HG02970 (cell line): Measurements from ENCODE around the gene COL4A3.
"Not testable (repeated sequence)": the region's sequence is repeated elsewhere in the genome, so short reads cannot be mapped to it uniquely, and the experiment has no call there.

Experiments
- ATAC-seq: cut with Tn5 transposase; IDR thresholded peaks from one replicate; pipeline ENCODE4 v1.9.1; 2021; ENCODE audit warnings: mild to moderate bottlenecking, moderate library complexity, moderate number of reproducible peaks; ENCODE audit not compliant: unreplicated experiment, low FRiP score

Gene COL4A3

DNA sequence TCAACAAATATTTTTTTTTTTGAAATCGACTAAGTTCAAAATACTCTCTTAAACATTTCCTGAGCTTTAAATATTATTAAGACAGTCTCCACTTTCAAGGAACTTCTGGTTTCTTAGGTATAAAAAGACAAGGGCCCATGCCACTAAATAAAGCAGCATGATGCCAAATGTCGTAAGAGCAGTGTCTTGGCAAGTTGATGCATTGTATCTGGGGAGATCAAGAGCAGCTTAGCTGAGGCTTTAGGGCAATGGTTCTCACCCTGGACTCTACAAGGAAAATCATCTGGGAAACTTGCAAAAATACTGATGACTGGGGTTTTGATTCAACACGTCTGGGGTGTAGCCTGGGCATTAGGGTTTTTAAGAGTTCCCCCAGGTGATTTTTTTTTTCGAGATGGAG lies 41.3 kb downstream of the COL4A3 start:
- no peak for ATAC-seq

DNA sequence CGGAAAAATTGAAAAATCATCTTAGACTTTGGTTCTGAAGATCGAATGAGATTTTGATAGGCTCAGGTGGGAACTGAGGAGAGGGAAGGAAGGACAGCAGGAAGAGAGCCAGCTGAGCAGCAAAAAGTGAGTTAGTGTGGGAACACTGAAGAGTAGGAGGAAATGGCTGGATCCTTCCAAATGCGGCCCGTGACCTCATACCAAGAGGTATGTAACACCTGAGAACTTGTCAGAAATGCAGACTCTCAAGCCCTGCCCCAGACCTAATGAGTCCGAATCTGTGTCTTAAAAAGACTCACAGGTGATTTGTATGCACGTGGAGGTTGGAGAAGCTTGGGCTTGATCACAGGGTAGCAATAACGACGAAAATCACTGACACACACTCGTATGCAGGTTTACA lies 42.0 kb downstream of the COL4A3 start:
- ATAC-seq = no peak

DNA sequence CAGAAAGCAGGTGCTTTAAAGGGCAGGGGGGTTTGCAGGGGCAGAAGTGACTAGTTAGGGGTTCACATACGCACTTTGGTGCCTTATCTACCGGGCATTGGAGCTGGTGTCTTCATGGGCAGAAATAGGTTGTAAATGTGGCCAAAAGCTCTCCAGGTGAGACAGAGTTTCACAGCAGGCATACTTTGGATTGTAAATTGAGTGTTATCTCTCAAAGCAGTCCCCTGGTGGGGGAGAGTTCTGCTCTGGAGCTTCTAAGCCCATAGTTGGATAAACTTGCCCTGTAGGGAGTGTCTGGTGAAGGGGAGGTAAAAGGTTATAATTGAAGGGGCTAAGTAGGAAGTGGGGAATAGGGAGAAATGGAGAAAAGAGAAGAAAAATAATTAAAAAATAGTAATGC lies 43.1 kb downstream of the COL4A3 start:
- no peak for ATAC-seq

DNA sequence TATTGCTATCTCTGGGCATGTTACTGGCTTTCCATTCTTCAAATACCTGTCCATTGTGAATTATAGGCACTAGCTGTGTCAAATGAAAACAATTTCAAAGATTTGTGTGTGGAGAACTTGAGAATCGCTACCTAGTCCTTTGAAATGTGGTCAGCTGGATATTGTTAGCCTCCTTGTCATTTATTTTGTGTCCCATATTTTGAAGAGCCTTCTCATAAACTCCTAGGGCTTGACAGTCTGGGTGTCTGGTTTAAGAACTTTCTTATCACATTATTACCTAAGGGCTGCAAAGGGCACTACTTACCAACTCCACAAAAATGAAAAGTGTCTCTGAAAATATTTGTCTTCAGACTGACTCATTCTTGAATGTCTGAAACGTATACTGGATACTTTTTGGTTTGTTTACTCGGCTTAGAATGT lies 50.2 kb downstream of the COL4A3 start:
- no peak for ATAC-seq

DNA sequence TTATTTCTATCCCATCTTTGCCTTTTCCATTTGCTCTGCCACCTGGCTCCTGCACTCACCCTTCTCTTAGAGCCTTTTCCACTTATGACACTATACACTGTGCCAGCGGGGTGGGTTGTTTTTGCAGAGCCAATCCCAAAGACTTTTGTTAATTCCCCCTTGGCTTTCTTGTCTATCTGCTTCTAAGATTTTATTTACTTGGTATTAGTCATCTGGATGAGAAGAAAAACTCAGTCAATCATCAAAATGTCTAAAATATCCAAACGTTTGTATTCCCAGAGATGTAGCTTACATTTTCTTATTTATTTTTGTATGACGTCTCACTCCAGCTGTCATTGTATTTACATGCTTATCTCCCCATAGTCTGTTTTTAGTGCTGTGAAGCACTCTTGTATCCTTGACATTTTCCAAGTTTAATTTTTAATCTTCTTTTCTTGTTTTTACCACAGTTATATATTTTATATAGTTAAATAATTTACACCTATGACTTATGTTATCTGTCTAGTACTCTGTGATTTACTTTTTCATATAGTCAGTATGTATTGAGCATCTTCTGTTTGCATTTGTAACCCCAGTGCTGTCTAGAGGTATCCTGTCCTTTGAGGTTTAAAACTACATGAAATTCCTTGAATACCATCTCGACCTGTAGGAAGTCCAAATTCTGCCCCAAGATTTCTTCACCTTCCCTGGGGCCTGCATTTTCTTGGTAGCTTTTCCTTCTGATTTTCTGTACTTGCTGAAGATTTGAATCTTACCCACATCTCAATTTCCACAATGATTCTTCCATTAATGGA lies 55.1 kb downstream of the COL4A3 start:
- ATAC-seq = no peak

GRCh38 chr2:227221120-227221519 lies 56.7 kb downstream of the COL4A3 start:
- no peak for ATAC-seq

- no peak for ATAC-seq
Measured at GRCh38 chr2:227222292-227222691, 57.9 kb downstream of the COL4A3 start.

DNA sequence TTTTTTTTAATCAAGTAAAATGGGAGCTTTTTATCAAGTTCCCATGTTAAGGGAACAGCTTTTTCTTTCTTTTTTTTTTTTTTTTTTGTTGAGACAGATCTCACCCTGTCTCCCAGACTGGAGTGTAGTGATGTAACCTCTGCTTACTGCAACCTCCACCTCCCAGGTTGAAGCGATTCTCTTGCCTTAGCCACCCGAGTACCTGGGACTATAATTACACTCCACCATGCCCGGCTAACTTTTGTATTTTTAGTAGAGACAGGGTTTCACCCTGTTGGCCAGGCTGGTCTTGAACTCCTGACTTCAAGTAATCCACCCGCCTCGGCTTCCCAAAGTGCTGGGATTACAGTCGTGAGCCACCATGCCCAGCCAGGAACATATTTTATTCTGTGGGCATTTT lies 61.2 kb downstream of the COL4A3 start:
- ATAC-seq = not testable (repeated sequence)

- ATAC-seq = no peak
Measured at GRCh38 chr2:227228061-227228667, 63.7 kb downstream of the COL4A3 start.

GRCh38 chr2:227230151-227230550 lies 65.7 kb downstream of the COL4A3 start:
- no peak for ATAC-seq

DNA sequence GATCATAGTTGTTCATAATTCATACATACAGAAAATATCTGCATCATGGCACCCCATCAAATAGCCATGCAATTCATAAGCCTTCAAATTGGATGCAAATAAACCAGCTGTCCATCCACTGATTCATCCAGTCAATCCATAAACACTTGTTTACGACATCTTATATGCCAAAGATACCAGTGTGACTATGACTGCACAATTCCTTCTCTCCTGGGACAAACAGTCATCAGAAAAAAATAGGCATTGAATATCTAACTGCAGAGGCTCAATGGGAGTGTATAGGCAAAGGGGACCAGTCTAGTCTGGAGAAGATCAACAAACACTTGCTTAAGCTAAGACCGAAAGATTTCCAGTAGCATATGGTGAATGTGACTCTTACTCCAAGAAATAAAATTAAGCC lies 70.0 kb downstream of the COL4A3 start:
- no peak for ATAC-seq

DNA sequence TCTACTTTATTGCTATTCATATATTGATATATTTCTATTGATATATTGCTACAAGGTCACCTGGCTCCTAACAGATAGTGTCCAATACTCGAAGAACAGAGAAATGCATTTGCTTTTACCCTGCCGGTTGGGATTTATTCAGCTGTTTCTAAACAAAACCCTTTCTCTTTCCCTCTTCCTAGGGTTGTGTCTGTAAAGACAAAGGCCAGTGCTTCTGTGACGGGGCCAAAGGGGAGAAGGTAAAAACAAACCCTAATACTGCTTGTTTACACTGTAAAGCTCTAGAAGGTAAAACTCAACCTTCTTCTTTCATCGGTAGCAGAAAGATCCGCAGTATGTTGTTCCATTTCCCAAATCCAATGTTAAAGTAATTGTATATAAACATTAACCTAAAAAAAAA lies 73.4 kb downstream of the COL4A3 start:
- ATAC-seq = no peak

DNA sequence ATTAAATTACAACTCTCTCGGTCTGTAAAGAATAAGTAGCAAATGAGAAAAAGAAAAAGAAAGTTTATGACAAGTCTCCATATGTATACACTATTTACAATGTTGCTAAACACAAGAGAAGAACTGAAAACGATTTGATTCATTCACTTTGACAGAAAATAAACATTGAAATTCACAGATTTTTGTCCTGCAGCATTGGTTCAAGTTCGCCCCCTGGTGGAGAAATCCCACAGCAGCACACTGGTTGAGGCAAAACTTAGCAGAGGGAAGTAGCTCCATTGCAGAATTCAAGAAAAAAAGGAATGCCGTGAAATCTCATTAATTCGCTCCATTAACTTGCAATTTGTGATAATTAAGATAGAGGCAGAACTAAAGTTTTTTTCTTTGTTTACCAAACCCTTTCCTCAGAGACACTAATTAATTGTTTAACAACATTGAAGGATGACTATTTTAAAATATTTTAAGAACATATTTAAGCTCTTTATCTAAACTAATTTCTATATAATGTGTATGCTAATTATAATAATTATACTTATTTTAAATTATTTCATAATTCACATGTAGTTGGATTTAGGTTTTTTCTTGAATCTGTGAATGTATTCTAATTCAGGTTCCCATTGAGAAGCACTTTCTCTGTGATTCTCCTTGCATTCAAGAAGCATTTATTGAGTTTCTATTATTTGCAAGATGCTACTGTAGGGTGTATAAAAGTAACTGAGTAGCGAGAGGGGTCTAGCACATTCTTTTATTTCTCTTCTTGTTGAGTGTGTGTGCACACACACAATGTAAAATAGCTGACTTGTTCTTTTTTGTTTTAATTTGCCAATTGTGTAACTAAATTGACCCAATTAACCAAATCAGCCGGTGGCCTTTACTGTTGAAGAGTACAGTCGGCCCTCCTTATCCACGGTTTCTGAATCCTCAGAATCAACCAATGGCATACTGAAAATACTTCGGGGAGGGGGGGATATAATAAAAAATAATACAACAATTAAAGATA lies 74.1 kb downstream of the COL4A3 start:
- no peak for ATAC-seq

DNA sequence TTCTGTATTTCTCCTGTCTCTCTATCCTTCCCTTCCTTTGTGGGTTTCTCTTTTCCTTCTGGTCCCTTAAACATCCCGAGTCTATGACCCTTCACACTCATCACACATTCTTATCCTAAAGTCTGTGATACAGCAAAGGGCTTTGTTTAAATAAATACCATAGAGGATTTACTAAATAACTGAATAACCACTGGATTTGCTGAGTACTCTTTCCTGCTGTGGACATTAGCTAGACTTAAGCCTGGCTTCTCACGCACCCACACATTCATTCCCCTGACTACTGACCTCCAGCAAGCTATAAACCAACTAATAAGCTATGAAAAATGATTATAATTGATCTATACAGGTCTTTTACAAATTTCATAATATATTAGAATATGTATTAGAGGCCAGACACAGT lies 76.6 kb downstream of the COL4A3 start:
- ATAC-seq = no peak

GRCh38 chr2:227248876-227249275 lies 84.5 kb downstream of the COL4A3 start:
- no peak for ATAC-seq

- ATAC-seq = no peak
Measured at GRCh38 chr2:227252831-227253230, 88.4 kb downstream of the COL4A3 start.

- ATAC-seq = no peak
Measured at GRCh38 chr2:227256605-227257004, 92.2 kb downstream of the COL4A3 start.

DNA sequence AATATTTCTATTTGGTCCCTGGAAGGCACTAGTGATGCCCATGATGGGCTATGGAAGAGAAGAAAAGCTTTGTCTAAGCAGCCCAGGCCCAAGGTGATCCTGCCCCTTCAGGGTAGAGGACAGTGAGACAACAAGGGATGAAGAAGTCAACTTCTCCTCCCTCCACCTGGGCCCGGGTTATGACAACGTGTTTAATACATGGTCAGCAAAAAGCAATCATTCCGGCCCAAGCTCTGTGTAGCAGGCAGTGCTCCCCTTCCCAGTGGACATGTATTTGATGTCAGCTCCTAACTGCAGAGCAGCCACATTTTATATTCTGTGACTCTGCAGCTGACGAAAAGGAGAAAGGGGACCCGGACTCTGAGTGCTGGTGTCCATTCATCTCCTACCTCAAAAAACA lies 93.4 kb downstream of the COL4A3 start:
- no peak for ATAC-seq

DNA sequence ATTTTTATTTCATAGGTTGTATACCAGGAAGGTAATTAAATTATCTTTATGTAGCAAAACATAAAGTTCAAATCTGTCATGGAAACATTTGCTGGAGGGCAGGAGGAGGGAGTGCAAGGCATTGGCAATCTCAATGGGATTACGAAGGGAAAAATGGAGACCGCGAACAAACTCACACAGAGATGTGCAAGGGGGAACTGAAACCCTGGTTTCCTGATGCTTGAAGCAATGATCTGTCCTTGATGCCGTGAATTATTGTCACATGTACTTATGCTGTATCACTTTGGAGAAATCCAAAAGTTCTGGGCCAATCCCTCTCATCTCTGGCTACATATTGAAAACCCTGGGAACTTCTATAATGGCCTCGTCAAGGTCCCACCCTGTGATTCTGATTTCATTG lies 95.6 kb downstream of the COL4A3 start:
- no peak for ATAC-seq

DNA sequence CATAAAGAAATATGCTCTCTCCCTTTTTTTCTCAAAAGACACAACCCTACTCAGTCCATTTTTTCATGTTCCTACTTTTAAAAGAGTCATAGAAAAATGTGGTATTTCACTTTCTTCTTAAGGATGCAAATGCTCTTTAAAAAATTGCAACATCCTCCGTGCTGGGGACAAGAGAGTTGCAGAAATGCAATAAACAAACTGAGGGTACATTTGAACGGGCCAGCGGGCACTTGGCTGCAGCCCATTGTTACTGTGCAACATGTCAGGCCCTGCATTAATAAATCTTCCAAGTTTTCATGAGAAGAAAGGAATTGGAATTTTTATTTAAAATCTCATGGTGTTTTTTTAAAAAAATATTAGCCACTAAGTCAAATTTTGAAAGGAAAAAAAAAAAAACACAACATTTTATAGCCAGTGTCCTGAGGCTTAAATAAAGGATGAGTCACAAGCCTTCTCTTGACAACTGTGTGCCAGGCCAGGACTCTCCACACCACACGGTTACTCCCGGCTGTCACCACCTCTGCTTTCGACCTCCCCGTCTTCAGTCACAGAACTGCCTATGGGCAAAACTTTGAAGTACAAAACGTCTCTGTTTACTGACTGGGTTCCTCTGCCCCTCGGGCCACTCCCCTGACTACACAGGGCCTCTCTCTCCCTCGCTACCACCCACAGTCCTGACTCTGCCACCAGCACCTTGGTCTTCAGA lies 103.1 kb downstream of the COL4A3 start:
- no peak for ATAC-seq
